Measurements from ENCODE around the gene CLDN8.
A peak's percentile ranks its signal among the peaks of the same experiment; 100 is the strongest.

CLDN8 gene

DNA sequence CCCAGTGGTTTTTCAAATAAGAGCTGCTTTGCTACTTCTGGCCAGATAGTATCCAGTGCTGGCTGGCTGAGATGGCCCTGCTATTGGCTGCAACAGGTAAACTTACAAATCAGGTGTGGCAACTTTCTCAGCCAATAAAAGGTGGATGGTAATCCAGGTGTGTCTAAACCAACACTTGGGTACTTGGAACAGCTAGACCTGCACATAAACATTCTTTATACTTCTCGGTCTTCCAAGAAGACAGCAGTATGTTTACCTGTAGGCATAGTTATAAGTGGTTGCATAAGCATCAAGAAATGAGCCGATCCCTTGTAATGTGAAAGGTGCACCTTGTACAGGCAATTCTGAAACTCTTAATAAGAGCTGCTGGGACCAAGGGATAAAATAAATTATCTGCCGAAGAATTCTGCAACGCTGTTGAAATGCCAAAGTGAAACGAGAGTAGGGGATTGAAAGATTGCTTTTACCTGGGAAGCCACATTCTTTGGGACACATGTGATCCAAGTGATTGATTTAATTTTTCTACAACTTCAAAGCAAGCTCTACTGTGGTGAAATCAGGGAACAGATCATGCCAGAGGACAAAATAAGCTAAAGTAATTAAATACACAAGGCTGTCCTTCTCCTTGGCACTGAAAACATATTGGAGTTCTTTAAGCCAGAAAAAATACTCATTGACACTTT is at the start of gene CLDN8:
Gene CLDN8, minus strand, starts transcription at position 57 of the 683 bp plus-strand sequence. CDS start 172 bp downstream, outside the sequence.
- DNase-seq (ENCODE audit: low read depth, low spot score), result no peak

- no peak for DNase-seq (ENCODE audit: low read depth, low spot score)
Observed at GRCh38 chr21:30257773-30258172, 41.9 kb upstream of the CLDN8 start.

GRCh38 chr21:30256100-30256499 is 40.2 kb upstream of the CLDN8 start:
- no peak for DNase-seq (ENCODE audit: low read depth, low spot score)

GRCh38 chr21:30255679-30256078 is 39.8 kb upstream of the CLDN8 start:
- no peak for DNase-seq (ENCODE audit: low read depth, low spot score)

DNA sequence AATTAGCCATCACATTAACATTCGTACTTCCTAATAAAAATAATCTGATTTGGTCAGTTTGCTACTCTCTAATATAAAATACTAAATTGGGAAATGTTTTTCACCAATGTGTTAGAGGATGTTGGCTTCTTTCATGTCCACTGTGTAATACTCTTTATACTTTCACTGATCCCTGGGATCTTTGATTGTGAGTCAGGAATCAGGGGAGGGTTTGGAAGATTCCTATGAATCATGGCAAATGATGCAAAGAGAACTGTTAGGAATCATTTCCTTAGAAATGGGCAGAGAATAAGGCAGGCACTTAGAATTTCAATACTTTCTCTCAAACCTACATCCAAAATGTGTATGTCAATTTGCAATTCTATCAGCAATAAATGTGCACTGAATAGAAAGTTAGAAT is 35.9 kb upstream of the CLDN8 start:
- no peak for DNase-seq (ENCODE audit: low read depth, low spot score)

DNA sequence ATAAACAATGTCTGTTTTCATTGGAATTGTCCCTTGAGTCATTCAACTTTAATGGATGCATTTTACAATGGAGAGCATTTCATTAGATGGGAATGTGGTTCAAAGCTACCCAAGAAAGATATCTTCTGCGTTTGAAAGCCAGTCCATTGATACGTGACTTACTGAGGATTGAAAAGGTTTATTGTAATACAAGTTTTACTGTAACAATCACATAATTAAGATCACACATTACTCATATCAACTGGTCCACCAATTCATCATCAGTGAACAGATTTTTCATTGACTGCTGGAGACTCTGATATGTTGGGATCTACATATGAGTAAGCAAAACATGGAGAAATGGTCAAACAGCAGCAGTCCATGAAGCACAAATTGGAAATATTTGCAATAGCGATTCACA is 34.0 kb upstream of the CLDN8 start:
- DNase-seq (ENCODE audit: low read depth, low spot score), result no peak

GRCh38 chr21:30248844-30249243 is 32.9 kb upstream of the CLDN8 start:
- no peak for DNase-seq (ENCODE audit: low read depth, low spot score)

GRCh38 chr21:30245061-30245460 is 29.2 kb upstream of the CLDN8 start:
- DNase-seq (ENCODE audit: low read depth, low spot score), result no peak

- no peak for DNase-seq (ENCODE audit: low read depth, low spot score)
Observed at GRCh38 chr21:30243691-30244090, 27.8 kb upstream of the CLDN8 start.

- DNase-seq (ENCODE audit: low read depth, low spot score), result no peak
Observed at GRCh38 chr21:30240661-30241060, 24.8 kb upstream of the CLDN8 start.

DNA sequence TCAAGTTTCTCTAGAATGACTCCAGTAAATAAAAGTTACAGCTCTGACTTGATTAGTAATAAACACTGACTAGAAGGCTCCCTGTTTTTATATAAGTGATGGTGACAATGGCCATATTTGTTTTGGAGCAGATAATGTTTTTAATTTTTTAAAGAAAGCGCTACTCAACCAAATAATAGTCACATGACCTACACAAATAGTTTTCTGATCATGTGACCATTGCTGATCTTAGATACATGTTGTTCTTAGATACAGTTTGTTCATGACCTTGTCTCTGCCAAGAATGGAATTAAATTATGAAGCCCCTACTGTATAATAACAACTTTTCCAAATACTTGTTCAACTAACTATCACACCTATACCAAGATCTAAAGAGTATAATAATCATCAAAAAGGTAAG is 22.3 kb upstream of the CLDN8 start:
- no peak for DNase-seq (ENCODE audit: low read depth, low spot score)

DNA sequence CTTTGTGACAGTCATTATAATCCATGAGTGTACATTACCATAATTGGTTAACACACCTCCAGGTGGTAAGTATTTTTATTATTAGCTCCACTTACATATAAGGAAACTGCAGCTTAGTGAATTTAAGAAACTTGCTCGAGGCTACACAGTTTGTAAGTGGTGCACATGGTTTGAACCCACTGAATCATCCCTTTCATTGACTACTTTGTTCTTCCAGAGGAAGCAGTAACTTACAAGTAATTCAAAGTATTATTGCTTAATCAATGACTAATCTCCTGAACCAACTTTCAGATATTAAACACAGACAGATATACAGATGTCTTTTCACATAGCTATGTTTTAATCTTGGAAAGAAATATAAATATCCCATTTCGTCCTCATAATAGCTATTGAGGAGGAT is 18.7 kb upstream of the CLDN8 start:
- DNase-seq (ENCODE audit: low read depth, low spot score), result no peak

- no peak for DNase-seq (ENCODE audit: low read depth, low spot score)
Observed at GRCh38 chr21:30234050-30234449, 18.2 kb upstream of the CLDN8 start.

- no peak for DNase-seq (ENCODE audit: low read depth, low spot score)
Observed at GRCh38 chr21:30233228-30234020, 17.5 kb upstream of the CLDN8 start.

DNA sequence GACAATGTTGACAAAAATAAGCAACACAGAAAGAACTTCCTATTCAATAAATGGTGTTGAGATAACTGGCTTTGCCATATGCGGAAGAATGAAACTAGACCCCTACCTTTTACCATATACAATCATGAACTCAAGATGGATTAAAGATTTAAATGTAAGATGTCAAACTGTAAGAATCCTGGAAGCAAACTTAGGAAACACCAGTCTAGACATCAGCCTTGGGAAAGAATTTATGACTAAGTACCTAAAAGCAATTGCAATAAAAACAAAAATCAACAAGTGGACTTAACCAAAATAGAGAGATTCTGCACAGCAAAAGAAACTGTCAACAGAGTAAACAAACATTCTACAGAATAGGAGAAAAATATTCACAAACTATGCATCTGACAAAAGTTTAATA is 16.1 kb upstream of the CLDN8 start:
- no peak for DNase-seq (ENCODE audit: low read depth, low spot score)

GRCh38 chr21:30227633-30228404 is 11.9 kb upstream of the CLDN8 start:
- peak; percentile 61 for DNase-seq (ENCODE audit: low read depth, low spot score)

DNA sequence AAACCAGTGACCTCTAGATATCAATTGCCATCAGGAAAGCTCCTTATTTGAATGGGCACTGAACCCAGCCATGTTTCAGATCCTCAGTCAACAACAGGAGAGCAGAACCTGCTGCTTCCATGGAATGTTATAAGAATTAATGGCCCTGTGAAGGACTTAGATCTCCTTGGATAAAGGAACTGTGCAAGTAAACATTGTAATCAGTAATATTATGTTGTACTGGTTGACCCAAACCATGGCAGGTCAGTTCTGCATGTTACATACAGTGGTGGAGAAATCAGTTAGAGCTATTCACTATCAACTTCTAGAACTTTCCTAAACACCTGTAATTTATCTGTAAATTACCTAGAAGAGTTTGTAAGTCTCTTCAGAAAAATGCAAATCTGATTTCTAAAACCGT is 11.2 kb upstream of the CLDN8 start:
- DNase-seq (ENCODE audit: low read depth, low spot score), result no peak

- no peak for DNase-seq (ENCODE audit: low read depth, low spot score)
Observed at GRCh38 chr21:30223596-30223995, 7.7 kb upstream of the CLDN8 start.

DNA sequence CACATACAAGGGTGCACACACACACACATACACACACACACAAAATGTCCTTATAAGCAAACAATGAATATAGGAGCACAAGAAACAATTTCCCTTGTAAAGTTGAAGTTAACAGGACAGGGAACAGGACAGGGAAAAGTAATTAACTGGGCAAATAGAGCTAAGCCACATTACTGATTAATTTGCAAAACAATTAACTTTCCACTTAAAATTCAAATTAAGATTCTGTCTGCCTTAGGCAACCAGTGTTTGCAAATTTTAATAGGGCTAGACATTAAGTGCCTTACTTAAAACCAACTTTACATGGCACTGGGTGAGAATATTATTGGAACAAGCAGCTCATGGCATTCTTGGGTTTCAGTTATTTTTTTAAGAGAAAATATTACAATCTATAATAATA is 6.8 kb upstream of the CLDN8 start:
- no peak for DNase-seq (ENCODE audit: low read depth, low spot score)

- no peak for DNase-seq (ENCODE audit: low read depth, low spot score)
Observed at GRCh38 chr21:30211071-30211470, 4.8 kb downstream of the CLDN8 start.

- no peak for DNase-seq (ENCODE audit: low read depth, low spot score)
Observed at GRCh38 chr21:30209601-30210000, 6.3 kb downstream of the CLDN8 start.

- DNase-seq (ENCODE audit: low read depth, low spot score), result no peak
Observed at GRCh38 chr21:30207252-30207579, 8.7 kb downstream of the CLDN8 start.
